ENCODE measurements around the gene TNFRSF1B. TPM values are rescaled to one million over a fixed set of nuclear protein-coding genes. Genes with fewer than 3 reads are reported as not detected.

Gene TNFRSF1B
- total RNA-seq, 2 donors from 2014 or later, result 58.7 to 59.7 TPM

DNA sequence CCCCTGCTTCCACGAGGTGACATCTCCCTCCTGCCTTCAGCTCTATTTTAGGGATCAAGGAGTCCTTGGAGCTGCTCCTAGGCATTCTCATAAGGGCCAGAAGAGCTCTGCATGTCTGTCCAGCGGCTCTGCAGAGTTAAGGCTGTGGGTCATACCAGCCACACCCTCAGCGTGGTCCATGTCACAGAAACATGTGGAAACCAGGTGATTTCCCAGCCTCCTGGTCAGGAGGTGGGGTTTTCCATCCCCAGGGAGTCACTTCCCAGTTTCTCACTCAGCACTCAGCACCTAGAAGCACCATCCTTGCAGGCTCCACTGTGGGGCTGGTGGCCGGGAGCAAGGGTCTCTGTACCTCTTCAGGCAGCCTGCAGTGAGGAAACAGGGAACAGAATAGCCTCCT lies 1.4 kb upstream of the TNFRSF1B start:
- no peak overlapping the region for H3K27ac ChIP-seq
- H3K27me3 ChIP-seq (replicated peaks; ENCODE audit: insufficient read depth), result no peaks in the 10 kb centered on the region
- no peak overlapping the region for H3K4me3 ChIP-seq
- no peak for TF ChIP-seq CTCF (IDR thresholded peaks at IDR 0.05)
- DNase-seq (ENCODE audit: low spot score), result no peak
- no peaks in the 10 kb centered on the region for H3K36me3 ChIP-seq
- H3K9me3 ChIP-seq, result no peaks in the 10 kb centered on the region
- H3K4me1 ChIP-seq (ENCODE audit: control insufficient read depth in 1 of 2, low read depth in 2 of 2), result peaks cover 14 to 32% of the 10 kb centered on the region in 2 donors
- no peak for ATAC-seq (ENCODE audit: insufficient number of reproducible peaks, low FRiP score, low read depth)

DNA sequence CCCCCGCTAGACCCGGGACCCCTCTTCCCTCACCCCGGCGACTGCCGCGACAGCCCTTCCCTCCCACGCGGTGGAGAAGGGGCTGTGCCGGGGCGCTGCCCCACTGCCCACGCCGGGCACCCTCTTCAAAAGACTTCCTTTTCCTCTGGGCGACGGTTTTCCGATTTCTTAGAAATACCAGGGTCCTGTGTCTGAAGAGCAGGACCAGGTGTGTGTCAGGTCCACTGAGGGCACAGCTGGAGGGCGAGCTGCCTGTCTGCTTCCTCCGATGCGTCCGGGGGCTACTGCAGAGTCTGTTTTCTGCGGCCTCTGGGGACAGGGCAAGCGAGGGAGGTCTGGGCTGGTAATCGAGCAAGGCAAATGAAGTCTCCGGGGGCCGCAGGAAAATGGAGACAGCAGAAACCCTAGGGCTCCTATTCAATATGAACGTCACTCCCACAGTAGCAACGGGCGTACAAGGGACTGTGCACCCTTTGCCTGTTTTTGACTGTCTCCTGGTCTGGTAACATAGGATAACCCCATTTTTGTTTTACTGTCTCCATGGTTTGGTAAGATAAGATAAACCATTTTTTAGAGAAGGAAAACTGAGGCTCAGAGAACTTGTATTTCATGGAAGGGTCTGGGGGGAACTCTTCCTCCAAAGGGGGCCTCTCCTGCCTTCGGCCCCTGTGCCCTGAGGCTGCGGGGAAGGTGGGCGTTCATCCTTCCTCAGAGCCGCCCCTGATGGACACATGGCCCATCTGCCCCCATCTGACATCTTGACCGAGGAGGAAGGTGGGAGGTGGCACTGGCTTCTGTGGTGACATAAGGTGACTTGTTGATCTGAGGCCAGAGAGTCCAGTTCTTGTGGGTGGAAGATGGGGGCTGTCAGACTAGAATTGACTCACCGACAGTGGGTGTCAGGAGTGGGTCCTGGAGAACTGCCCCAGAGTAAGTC lies 970 bp downstream of the TNFRSF1B start:
- no peak for ATAC-seq (ENCODE audit: insufficient number of reproducible peaks, low FRiP score, low read depth)
- TF ChIP-seq CTCF (IDR thresholded peaks at IDR 0.05), result no peak
- H3K4me1 ChIP-seq (ENCODE audit: control insufficient read depth in 1 of 2, low read depth in 2 of 2), result peaks cover 0 to 19% of the 10 kb centered on the region in 2 donors
- H3K9me3 ChIP-seq, result no peaks in the 10 kb centered on the region
- H3K4me3 ChIP-seq, result peak overlapping the region; percentile 82
- H3K27ac ChIP-seq, result peak overlapping the region in 1 of 2 donors; percentile 60
- DNase-seq (ENCODE audit: low spot score), result no peak
- H3K27me3 ChIP-seq (replicated peaks; ENCODE audit: insufficient read depth), result no peaks in the 10 kb centered on the region
- H3K36me3 ChIP-seq, result no peaks in the 10 kb centered on the region

DNA sequence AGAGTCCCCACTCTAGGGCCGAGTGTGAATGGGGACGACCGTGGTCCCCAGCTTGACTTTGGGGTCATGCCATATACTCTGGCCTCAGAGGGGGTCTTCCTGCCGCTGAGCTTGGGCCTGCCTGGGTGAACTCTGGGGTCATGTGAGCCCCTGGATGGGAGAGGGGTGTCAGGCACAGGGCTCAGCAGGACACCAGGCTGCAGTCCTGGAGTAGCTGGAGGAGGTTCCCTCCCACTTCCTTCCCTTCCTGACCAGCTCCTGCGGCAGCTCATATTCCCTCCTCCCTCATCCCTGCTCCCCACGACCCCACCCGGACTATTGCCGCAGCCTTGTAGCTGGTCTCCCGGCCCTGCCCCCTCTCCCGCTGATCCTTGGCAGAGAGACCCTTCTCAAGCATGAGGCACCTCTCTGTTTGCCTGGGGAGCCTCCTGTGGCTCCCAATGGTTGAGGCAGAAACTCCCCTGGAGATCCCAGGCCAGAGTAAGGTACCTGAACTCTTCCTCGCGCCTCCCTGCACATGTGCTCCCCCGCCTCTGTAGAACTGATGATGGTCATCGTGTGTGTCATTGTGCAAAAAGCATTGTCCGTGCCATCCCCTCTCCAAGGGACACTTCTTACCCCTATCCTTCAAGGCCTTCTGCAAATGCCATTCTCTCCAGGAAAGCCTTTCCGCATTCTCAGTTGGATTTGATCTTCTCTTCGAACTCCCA lies 1.8 kb downstream of the TNFRSF1B start:
- ATAC-seq (ENCODE audit: insufficient number of reproducible peaks, low FRiP score, low read depth), result no peak
- H3K27ac ChIP-seq, result peak overlapping the region in 1 of 2 donors; percentile 60
- TF ChIP-seq CTCF (IDR thresholded peaks at IDR 0.05), result no peak

DNA sequence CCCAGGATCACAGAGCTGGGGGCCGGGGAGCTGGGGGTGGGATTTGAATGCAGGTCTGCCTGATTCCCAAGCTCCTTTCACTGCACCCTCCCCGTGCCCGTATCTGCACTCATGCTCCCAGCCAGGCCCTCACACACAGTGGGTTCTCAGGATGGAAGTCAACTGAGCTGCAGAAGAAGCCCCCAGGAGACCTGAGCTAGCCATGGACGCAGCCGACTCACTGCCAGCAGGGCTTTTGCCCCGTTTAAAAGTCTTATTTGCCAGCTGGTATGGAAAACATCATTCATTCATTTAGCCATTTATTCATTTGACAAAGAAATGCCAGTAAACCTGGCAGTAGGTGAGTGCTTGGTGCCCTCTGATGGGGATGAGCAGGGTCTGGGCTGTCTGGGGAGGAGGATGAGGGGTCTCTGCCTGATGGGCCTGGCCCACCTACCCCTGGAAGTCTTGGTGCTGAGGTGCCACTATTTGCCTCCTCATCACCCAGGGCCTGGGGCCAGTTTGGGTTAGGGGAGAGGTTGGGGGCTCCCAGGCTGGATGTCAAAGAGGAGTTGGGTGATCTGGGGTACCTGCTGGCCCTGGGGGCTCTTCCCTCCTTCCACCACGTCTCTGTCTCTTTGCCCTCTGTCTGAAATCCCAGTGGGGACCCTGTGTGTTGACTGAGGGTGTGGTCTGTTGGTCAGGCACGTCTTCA lies 2.8 kb downstream of the TNFRSF1B start:
- H3K9me3 ChIP-seq, result no peaks in the 10 kb centered on the region
- no peak for TF ChIP-seq CTCF (IDR thresholded peaks at IDR 0.05)
- no peak overlapping the region for H3K27ac ChIP-seq
- H3K36me3 ChIP-seq, result no peaks in the 10 kb centered on the region
- no peak for ATAC-seq (ENCODE audit: insufficient number of reproducible peaks, low FRiP score, low read depth)
- peaks cover 0 to 23% of the 10 kb centered on the region in 2 donors for H3K4me1 ChIP-seq (ENCODE audit: control insufficient read depth in 1 of 2, low read depth in 2 of 2)
- DNase-seq (ENCODE audit: low spot score), result no peak
- H3K27me3 ChIP-seq (replicated peaks; ENCODE audit: insufficient read depth), result no peaks in the 10 kb centered on the region
- H3K4me3 ChIP-seq, result peak overlapping the region; percentile 82

More for the DNA sequence above, 1.8 kb downstream of the TNFRSF1B start:
- Histone ChIP-seq H3K4me1 (ENCODE audit: control insufficient read depth in 1 of 2, low read depth in 2 of 2) (peaks cover 0 to 19% of the 10 kb centered on the region in 2 donors), H3K36me3 (no peaks in the 10 kb centered on the region), H3K9me3 (no peaks in the 10 kb centered on the region), H3K27me3 (replicated peaks; ENCODE audit: insufficient read depth) (no peaks in the 10 kb centered on the region), H3K4me3 (peak overlapping the region; percentile 82)
- DNase-seq (ENCODE audit: low spot score), result no peak

Measured in thoracic aorta (tissue), 2 donors.